Fibroblast of pulmonary artery (primary cell): ENCODE results near the gene PCDH15.

ENCODE experiments used
- DNase-seq: peaks from one replicate; pipeline ENCODE4 v3.0.0-alpha.2; 2010; ENCODE audit warnings: low read depth
- H3K4me3 ChIP-seq: replicated peaks from 2 replicates; pipeline ENCODE4 v1.5.1; 2011; ENCODE audit warnings: low read depth, mild to moderate bottlenecking, control low read depth, low read length, moderate library complexity
- CTCF ChIP-seq: IDR thresholded peaks from 2 replicates; pipeline ENCODE4 v1.5.1; 2011; ENCODE audit warnings: mild to moderate bottlenecking, control low read depth, low read length, inconsistent platforms; ENCODE audit errors: missing control alignments

The PCDH15 gene

GRCh38 chr10:54259104-54259503, 541.9 kb downstream of the PCDH15 start:
- TF ChIP-seq CTCF = no peak
- H3K4me3 ChIP-seq = no peak overlapping the region
- no peak for DNase-seq

GRCh38 chr10:54234832-54235231, 566.2 kb downstream of the PCDH15 start:
- no peak for DNase-seq
- no peak for TF ChIP-seq CTCF
- H3K4me3 ChIP-seq = no peak overlapping the region

GRCh38 chr10:54203401-54203800, 597.6 kb downstream of the PCDH15 start:
- no peak for DNase-seq
- H3K4me3 ChIP-seq = no peak overlapping the region
- TF ChIP-seq CTCF = no peak

GRCh38 chr10:54198051-54198450, 603.0 kb downstream of the PCDH15 start:
- no peak for DNase-seq
- H3K4me3 ChIP-seq = no peak overlapping the region
- no peak for TF ChIP-seq CTCF

GRCh38 chr10:54194806-54195205, 606.2 kb downstream of the PCDH15 start:
- no peak overlapping the region for H3K4me3 ChIP-seq
- no peak for DNase-seq
- TF ChIP-seq CTCF = no peak

- no peak overlapping the region for H3K4me3 ChIP-seq
- no peak for DNase-seq
- no peak for TF ChIP-seq CTCF
These were observed 641.1 kb downstream of the PCDH15 start for GRCh38 chr10:54159924-54160323.

GRCh38 chr10:54148508-54148907, 652.5 kb downstream of the PCDH15 start:
- DNase-seq = no peak
- no peak overlapping the region for H3K4me3 ChIP-seq
- TF ChIP-seq CTCF = no peak
